OCI-LY7 (cell line): Measurements from ENCODE around the gene NOXA1. TPM values are rescaled to one million over a fixed set of nuclear protein-coding genes. Genes with fewer than 3 reads are reported as not detected.

Experiments
- BruUV-seq: library from RNA; stranded (reverse); fragments of 400-500 nt; replicated peaks from 2 replicates; lab custom pipeline; 2021; lab: Mats Ljungman, UMichigan
- CTCF ChIA-PET: fragments of 300-600 bp; sonication (Branson Sonifier 250); formaldehyde crosslinking; loops from one replicate; lab custom pipeline; 2022; ENCODE audit warnings: antibody characterized with exemption; ENCODE audit not compliant: unreplicated experiment; lab: Charles Lee
- POLR2A ChIA-PET: fragments of 300-600 bp; sonication (Branson Sonifier 250); formaldehyde crosslinking; loops from one replicate; lab custom pipeline; 2022; ENCODE audit warnings: antibody characterized with exemption; lab: Charles Lee
- DNase-seq: peaks from one replicate; pipeline ENCODE4 v3.0.0-alpha.2; 2015; ENCODE audit warnings: low spot score
- H2AFZ ChIP-seq: fragments of 200-600 bp; sonication (generic), shearing (Covaris generic); 2 replicates; pipeline ENCODE4 v1.6.1; 2014; ENCODE audit warnings: mild to moderate bottlenecking, antibody characterized with exemption, low read length, moderate library complexity
- H3K27ac ChIP-seq: fragments of 200-600 bp; sonication (generic); 2 replicates; pipeline ENCODE4 v1.5.1; 2014; ENCODE audit warnings: mixed run types, low read depth, mild to moderate bottlenecking, moderate library complexity, low read length, inconsistent platforms; ENCODE audit not compliant: poor library complexity, severe bottlenecking
- H3K36me3 ChIP-seq: fragments of 200-600 bp; sonication (generic); 2 replicates; pipeline ENCODE4 v1.6.1; 2014; ENCODE audit warnings: mild to moderate bottlenecking, antibody characterized with exemption, low read length, moderate library complexity, mixed read lengths; ENCODE audit not compliant: insufficient read depth
- H3K4me1 ChIP-seq: fragments of 200-600 bp; sonication (generic); 2 replicates; pipeline ENCODE4 v1.5.1; 2014; ENCODE audit warnings: mild to moderate bottlenecking, low read length; ENCODE audit not compliant: insufficient read depth, poor library complexity, severe bottlenecking
- H3K4me2 ChIP-seq: fragments of 200-600 bp; sonication (generic); 2 replicates; pipeline ENCODE4 v1.6.1; 2014; ENCODE audit warnings: mild to moderate bottlenecking, low read length
- H3K4me3 ChIP-seq: fragments of 200-600 bp; sonication (generic); 2 replicates; pipeline ENCODE4 v1.5.1; 2014; ENCODE audit warnings: mild to moderate bottlenecking, low read depth, low read length; ENCODE audit not compliant: poor library complexity, severe bottlenecking
- H3K79me2 ChIP-seq: fragments of 200-600 bp; sonication (generic); 2 replicates; pipeline ENCODE4 v1.6.1; 2016; ENCODE audit warnings: low read depth, mild to moderate bottlenecking, low read length, moderate library complexity, mixed read lengths; ENCODE audit not compliant: insufficient read depth
- H3K9me2 ChIP-seq: fragments of 200-600 bp; sonication (generic); 2 replicates; pipeline ENCODE4 v1.6.1; 2016; ENCODE audit warnings: mild to moderate bottlenecking, low read length, mixed read lengths; ENCODE audit not compliant: insufficient read depth
- H3K9me3 ChIP-seq: fragments of 200-600 bp; sonication (generic); 2 replicates; pipeline ENCODE4 v1.6.1; 2014; ENCODE audit warnings: mild to moderate bottlenecking, mixed run types, low read length, mixed read lengths
- H4K20me1 ChIP-seq: fragments of 200-600 bp; sonication (generic); 2 replicates; pipeline ENCODE4 v1.6.1; 2014; ENCODE audit warnings: mild to moderate bottlenecking, antibody characterized with exemption, low read length, moderate library complexity, mixed read lengths; ENCODE audit not compliant: insufficient read depth
- EZH2phosphoT487 ChIP-seq: fragments of 200-600 bp; sonication (generic); IDR thresholded peaks from 2 replicates; pipeline ENCODE4 v1.6.1; 2018; ENCODE audit warnings: low read depth, borderline replicate concordance, mild to moderate bottlenecking, mixed run types, antibody characterized with exemption, low read length, moderate library complexity, mixed read lengths
- intact Hi-C: fragments of 100-400 bp; cut with micrococcal nuclease; formaldehyde crosslinking; loops from one replicate; pipeline ENCODE4 v1.10.0; 2022; ENCODE audit not compliant: unreplicated experiment
- total RNA-seq, 2 experiments: library from RNA; depleted of rRNA in 1 of 2; stranded (reverse); fragments of >200 nt in 1 of 2; shearing (Covaris generic) in 1 of 2; gene quantifications; 2 replicates each; pipeline ENCODE4 v1.2.3, GENCODE V29; 2014 to 2022
- TF ChIP-seq, protein P1 (sequence below): fragments of 200-600 bp; sonication (generic); conservative IDR thresholded peaks from 2 replicates; pipeline ENCODE4 v1.5.1; 2014; ENCODE audit warnings: mild to moderate bottlenecking, antibody characterized with exemption, low read length, moderate library complexity, mixed read lengths

Gene NOXA1
- total RNA-seq, 2 experiments from 2014 or later, result not detected

DNA sequence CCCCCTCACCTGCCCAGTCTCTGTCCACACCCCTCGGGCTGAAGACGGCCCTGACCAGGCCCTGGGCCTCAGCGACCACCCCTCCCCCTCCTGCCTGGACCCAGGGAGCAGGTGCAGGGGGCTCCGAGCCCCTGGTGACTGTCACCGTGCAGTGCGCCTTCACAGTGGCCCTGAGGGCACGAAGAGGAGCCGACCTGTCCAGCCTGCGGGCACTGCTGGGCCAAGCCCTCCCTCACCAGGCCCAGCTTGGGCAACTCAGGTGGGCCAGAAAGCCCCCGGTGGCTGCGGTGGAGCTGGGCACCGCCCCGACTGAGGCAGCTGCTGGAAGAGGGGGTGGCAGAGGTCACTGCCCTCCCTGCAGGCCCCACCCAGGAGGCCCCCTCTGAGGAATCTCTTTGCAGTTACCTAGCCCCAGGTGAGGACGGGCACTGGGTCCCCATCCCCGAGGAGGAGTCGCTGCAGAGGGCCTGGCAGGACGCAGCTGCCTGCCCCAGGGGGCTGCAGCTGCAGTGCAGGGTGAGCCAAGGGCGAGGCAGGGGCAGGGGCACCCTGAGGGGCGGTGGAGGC lies 10.2 kb downstream of the NOXA1 start:
- no TSS peak for BruUV-seq
- peaks cover 18% of the 10 kb centered on the region for H3K4me1 ChIP-seq
- no peak for DNase-seq
- no peak overlapping the region for H3K27ac ChIP-seq
- CTCF ChIA-PET, result no interaction called here
- no peaks in the 10 kb centered on the region for H3K9me2 ChIP-seq
- H3K4me2 ChIP-seq, result no peak overlapping the region
- no peaks in the 10 kb centered on the region; the same call in 1 of the 2 replicates for H4K20me1 ChIP-seq
- no peaks in the 10 kb centered on the region for H3K79me2 ChIP-seq
- no peak overlapping the region for H3K4me3 ChIP-seq
- H2AFZ ChIP-seq, result no peak overlapping the region
- POLR2A ChIA-PET, result no interaction called here
- H3K36me3 ChIP-seq, result no peaks in the 10 kb centered on the region
- TF ChIP-seq, protein P1, sequence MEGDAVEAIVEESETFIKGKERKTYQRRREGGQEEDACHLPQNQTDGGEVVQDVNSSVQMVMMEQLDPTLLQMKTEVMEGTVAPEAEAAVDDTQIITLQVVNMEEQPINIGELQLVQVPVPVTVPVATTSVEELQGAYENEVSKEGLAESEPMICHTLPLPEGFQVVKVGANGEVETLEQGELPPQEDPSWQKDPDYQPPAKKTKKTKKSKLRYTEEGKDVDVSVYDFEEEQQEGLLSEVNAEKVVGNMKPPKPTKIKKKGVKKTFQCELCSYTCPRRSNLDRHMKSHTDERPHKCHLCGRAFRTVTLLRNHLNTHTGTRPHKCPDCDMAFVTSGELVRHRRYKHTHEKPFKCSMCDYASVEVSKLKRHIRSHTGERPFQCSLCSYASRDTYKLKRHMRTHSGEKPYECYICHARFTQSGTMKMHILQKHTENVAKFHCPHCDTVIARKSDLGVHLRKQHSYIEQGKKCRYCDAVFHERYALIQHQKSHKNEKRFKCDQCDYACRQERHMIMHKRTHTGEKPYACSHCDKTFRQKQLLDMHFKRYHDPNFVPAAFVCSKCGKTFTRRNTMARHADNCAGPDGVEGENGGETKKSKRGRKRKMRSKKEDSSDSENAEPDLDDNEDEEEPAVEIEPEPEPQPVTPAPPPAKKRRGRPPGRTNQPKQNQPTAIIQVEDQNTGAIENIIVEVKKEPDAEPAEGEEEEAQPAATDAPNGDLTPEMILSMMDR, result no peak
- H3K9me3 ChIP-seq, result no peaks in the 10 kb centered on the region
- intact Hi-C loops, result no loop called here

DNA sequence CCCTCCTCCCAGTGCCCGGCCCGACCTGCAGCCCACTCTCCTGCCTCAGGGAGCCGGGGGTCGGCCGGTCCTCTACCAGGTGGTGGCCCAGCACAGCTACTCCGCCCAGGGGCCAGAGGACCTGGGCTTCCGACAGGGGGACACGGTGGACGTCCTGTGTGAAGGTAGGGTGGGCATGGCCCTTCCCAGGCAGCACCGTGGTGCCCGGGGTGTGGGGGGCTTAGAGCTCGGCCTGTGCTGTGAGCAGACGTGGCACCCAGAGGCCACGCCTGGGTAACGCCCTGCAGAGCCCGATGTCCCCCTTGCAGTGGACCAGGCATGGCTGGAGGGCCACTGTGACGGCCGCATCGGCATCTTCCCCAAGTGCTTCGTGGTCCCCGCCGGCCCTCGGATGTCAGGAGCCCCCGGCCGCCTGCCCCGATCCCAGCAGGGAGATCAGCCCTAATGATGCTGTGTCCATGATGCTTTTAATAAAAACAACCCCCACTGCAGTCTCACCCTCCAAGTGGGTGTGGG lies 10.8 kb downstream of the NOXA1 start:
- no peak overlapping the region for H3K27ac ChIP-seq
- no peak overlapping the region for H3K4me2 ChIP-seq
- TF ChIP-seq, protein P1, result no peak
- TF ChIP-seq EZH2phosphoT487, result no peak
- no peaks in the 10 kb centered on the region for H3K9me3 ChIP-seq
- no peaks in the 10 kb centered on the region for H3K9me2 ChIP-seq
- peaks cover 15% of the 10 kb centered on the region for H3K4me1 ChIP-seq
- ChIA-PET POLR2A (no interaction called here), CTCF (no interaction called here)
- no peak for DNase-seq
- no peaks in the 10 kb centered on the region; the same call in 1 of the 2 replicates for H4K20me1 ChIP-seq
- BruUV-seq, result no TSS peak
- H3K36me3 ChIP-seq, result no peaks in the 10 kb centered on the region
- H3K4me3 ChIP-seq, result no peak overlapping the region
- H2AFZ ChIP-seq, result no peak overlapping the region
- intact Hi-C loops, result no loop called here
- H3K79me2 ChIP-seq, result no peaks in the 10 kb centered on the region

DNA sequence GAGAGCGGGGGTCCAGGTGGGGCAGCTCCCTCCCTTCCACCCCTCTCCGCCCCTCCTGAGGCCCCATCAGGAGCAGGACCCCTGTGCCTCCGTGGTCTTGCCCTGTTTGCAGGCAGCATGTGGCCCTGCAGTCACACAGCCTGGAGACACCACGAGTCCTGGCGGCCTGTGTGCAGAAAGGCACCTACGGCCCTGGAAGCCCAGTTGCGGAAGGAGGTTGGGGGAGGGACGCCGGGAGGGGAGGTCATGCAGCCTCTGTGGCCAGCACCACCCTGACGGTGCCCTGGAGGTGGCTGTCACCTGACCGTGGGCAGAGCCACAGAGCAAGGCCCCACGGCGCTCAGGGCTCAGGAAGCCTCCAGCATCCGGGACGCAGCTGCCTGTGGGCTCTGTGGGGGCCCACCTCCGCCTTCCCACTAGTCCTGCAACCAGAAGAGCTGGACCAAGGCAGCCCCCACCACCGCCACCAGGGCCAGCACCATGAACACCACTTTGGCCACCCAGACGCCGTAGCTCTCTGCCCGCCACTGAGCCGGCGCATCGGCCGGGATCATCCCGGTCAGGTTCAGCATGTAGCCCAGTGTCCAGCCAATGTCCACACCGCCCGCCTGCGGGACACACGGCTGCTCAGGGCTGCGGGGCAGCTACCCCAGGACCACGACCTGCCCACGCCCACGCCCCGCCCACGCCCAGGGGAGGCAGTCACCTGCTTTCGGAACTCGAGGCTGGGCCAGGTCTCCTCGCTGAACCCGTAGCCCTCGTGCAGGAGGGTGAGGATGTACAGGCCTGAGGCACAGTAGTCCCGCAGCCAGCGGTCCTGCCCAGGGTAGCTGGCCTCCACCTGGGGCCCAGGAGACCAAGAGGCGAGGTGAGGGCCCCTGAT lies 11.5 kb downstream of the NOXA1 start:
- intact Hi-C loops, result no loop called here
- H3K4me1 ChIP-seq, result peaks cover 10% of the 10 kb centered on the region
- ChIA-PET CTCF (no interaction called here), POLR2A (no interaction called here)
- TF ChIP-seq, protein P1, result no peak
- no peak for TF ChIP-seq EZH2phosphoT487
- no peaks in the 10 kb centered on the region for H3K36me3 ChIP-seq
- H4K20me1 ChIP-seq, result no peaks in the 10 kb centered on the region; the same call in 1 of the 2 replicates
- no peak overlapping the region for H3K27ac ChIP-seq
- no peak for DNase-seq
- no peaks in the 10 kb centered on the region for H3K9me3 ChIP-seq
- no peak overlapping the region for H2AFZ ChIP-seq
- no peaks in the 10 kb centered on the region for H3K9me2 ChIP-seq
- BruUV-seq, result no TSS peak
- no peak overlapping the region for H3K4me2 ChIP-seq
- H3K4me3 ChIP-seq, result no peak overlapping the region
- no peaks in the 10 kb centered on the region for H3K79me2 ChIP-seq
